B cell (primary cell): ENCODE results near the gene TXNDC15. TPM values are rescaled to one million over a fixed set of nuclear protein-coding genes. Genes with fewer than 3 reads are reported as not detected.

Source experiments
- ATAC-seq: fragments of 200-7000 bp; cut with Tn5 transposase; one replicate; pipeline ENCODE4 v1.10.0; 2021; ENCODE audit warnings: low read depth, mild to moderate bottlenecking, moderate number of reproducible peaks, moderate library complexity
- CTCF ChIA-PET: fragments of 350-600 bp; sonication (Branson Sonifier 250); formaldehyde crosslinking; loops from one replicate; lab custom pipeline; 2021; ENCODE audit warnings: antibody characterized with exemption, inconsistent platforms; lab: Charles Lee
- POLR2A ChIA-PET: fragments of 350-600 bp; sonication (Branson Sonifier 250); formaldehyde crosslinking; loops from one replicate; lab custom pipeline; 2021; ENCODE audit warnings: antibody characterized with exemption; lab: Charles Lee
- DNase-seq: peaks from one replicate; pipeline ENCODE4 v3.0.0; 2013
- H2AFZ ChIP-seq: 2 replicates; pipeline ENCODE4 v1.6.1; 2012; ENCODE audit warnings: mild to moderate bottlenecking, low read depth, low read length; ENCODE audit not compliant: insufficient read depth, poor library complexity, severe bottlenecking
- H3K27ac ChIP-seq, 2 donors: 1 replicate in 1 of 2; 2 replicates in 1 of 2; pipeline ENCODE4 v1.5.1; 2012 to 2013; ENCODE audit warnings: low read length in 2 of 2, mild to moderate bottlenecking in 2 of 2, moderate library complexity in 1 of 2
- H3K27me3 ChIP-seq, 4 experiments: fragments of 200-600 bp in 1 of 4; sonication (generic) in 1 of 4; replicated peaks in 1 of 4; 1 replicate in 2 of 4; 2 replicates in 2 of 4; pipeline versions ENCODE4 v1.6.1 to v1.7.0; 2013 to 2016; ENCODE audit warnings: low read length in 3 of 4, mild to moderate bottlenecking in 2 of 4, mixed read lengths in 1 of 4, moderate library complexity in 1 of 4; ENCODE audit not compliant: insufficient read depth in 4 of 4, control insufficient read depth in 3 of 4; ENCODE audit errors: control extremely low read depth in 1 of 4
- H3K36me3 ChIP-seq, 2 experiments: replicated peaks in 1 of 2; 1 replicate in 1 of 2; 2 replicates in 1 of 2; pipeline versions ENCODE4 v1.6.1 to v1.7.1; 2013; ENCODE audit warnings: low read length in 1 of 2; ENCODE audit not compliant: insufficient read depth in 2 of 2, control insufficient read depth in 1 of 2; ENCODE audit errors: control extremely low read depth in 1 of 2, extremely low read depth in 1 of 2
- H3K4me1 ChIP-seq, 2 donors: fragments of 200-600 bp in 1 of 2; sonication (generic) in 1 of 2; 1 replicate in 1 of 2; 2 replicates in 1 of 2; pipeline versions ENCODE4 v1.5.1 to v1.6.1; 2013 to 2017; ENCODE audit warnings: low read length in 2 of 2; ENCODE audit not compliant: control insufficient read depth in 2 of 2, insufficient read depth in 2 of 2
- H3K4me2 ChIP-seq: replicated peaks from 2 replicates; pipeline ENCODE3; 2012; ENCODE audit warnings: mild to moderate bottlenecking, low read depth, low read length; ENCODE audit not compliant: poor library complexity, severe bottlenecking
- H3K4me3 ChIP-seq, 5 experiments: fragments of 200-600 bp in 1 of 5; sonication (generic) in 1 of 5; 1 replicate in 3 of 5; 2 replicates in 2 of 5; pipeline versions ENCODE4 v1.5.1 to v1.7.0; 2011 to 2016; ENCODE audit warnings: low read length in 4 of 5, mild to moderate bottlenecking in 4 of 5, low read depth in 2 of 5, control low read depth in 1 of 5, moderate library complexity in 1 of 5; ENCODE audit not compliant: insufficient read depth in 1 of 5; ENCODE audit errors: control extremely low read depth in 1 of 5, extremely low read depth in 1 of 5
- H3K79me2 ChIP-seq: fragments of 200-600 bp; sonication (generic); one replicate; pipeline ENCODE4 v1.6.0; 2016; ENCODE audit warnings: low read length; ENCODE audit not compliant: control insufficient read depth, insufficient read depth
- H3K9ac ChIP-seq: fragments of 200-600 bp; sonication (generic); 2 replicates; pipeline ENCODE4 v1.6.1; 2017; ENCODE audit warnings: mild to moderate bottlenecking, low read length, moderate library complexity
- H3K9me3 ChIP-seq, 3 donors: one replicate each; pipeline versions ENCODE4 v1.6.1 to v1.7.1; 2013; ENCODE audit warnings: low read length in 2 of 3; ENCODE audit not compliant: control insufficient read depth in 2 of 3, insufficient read depth in 1 of 3; ENCODE audit errors: control extremely low read depth in 1 of 3
- H4K20me1 ChIP-seq: 2 replicates; pipeline ENCODE4 v1.6.0; 2012; ENCODE audit warnings: mild to moderate bottlenecking, low read length; ENCODE audit not compliant: insufficient read depth, control insufficient read depth, poor library complexity, severe bottlenecking
- H3K27ac Mint-ChIP-seq: one replicate; pipeline ENCODE4 v1.8.0; 2021; ENCODE audit warnings: mixed read lengths
- H3K27me3 Mint-ChIP-seq: one replicate; pipeline ENCODE4 v1.8.0; 2021; ENCODE audit warnings: mixed read lengths
- H3K4me1 Mint-ChIP-seq: one replicate; pipeline ENCODE4 v1.8.0; 2021; ENCODE audit warnings: mixed read lengths
- H3K4me3 Mint-ChIP-seq: one replicate; pipeline ENCODE4 v1.8.0; 2021; ENCODE audit warnings: mixed read lengths
- H3K9me3 Mint-ChIP-seq: one replicate; pipeline ENCODE4 v1.8.0; 2022; ENCODE audit warnings: mixed read lengths; ENCODE audit not compliant: insufficient read depth
- EZH2 ChIP-seq: IDR thresholded peaks from 2 replicates; pipeline ENCODE4 v1.6.1; 2012; ENCODE audit warnings: borderline replicate concordance, low read depth, mild to moderate bottlenecking, moderate library complexity, low read length; ENCODE audit not compliant: insufficient read depth, poor library complexity, severe bottlenecking
- WGBS: methylation state at CpG from one replicate; pipeline ENCODE4 v1.1.5; 2013; ENCODE audit warnings: missing lambda C conversion rate; ENCODE audit not compliant: insufficient coverage; 5-methylcytosine and 5-hydroxymethylcytosine counted together
- intact Hi-C: fragments of 100-400 bp; cut with micrococcal nuclease; formaldehyde crosslinking; loops from one replicate; pipeline ENCODE4 v1.10.0; 2022
- polyA plus RNA-seq: library from polyadenylated mRNA; depleted of rRNA; stranded (reverse); fragments of >200 nt; gene quantifications from 2 replicates; pipeline ENCODE4 v1.2.3, GENCODE V29; 2012
- small RNA-seq: library from RNA; depleted of rRNA; stranded (forward); fragments of <200 nt; gene quantifications from one replicate; pipeline ENCODE3, GENCODE V24; 2012; ENCODE audit warnings: low replicate concordance, low read depth; ENCODE audit not compliant: insufficient read length
- total RNA-seq, 2 donors: library from RNA; stranded (reverse); fragments of 120-200 nt in 1 of 2; gene quantifications; 1 replicate in 1 of 2; 2 replicates in 1 of 2; pipeline versions ENCODE4 v1.2.3 to v1.2.4, GENCODE V29; 2013 to 2022
- TF ChIP-seq, protein P1 (sequence below): fragments of 200-600 bp; IDR thresholded peaks from one replicate; pipeline ENCODE4 v1.8.0; 2022; ENCODE audit warnings: antibody characterized with exemption, mild to moderate bottlenecking

Gene TXNDC15
- total and polyA plus RNA-seq, 2 donors (not counting 1 experiment from before 2014, with no cell fraction given): 18.5 to 50.4 TPM

DNA sequence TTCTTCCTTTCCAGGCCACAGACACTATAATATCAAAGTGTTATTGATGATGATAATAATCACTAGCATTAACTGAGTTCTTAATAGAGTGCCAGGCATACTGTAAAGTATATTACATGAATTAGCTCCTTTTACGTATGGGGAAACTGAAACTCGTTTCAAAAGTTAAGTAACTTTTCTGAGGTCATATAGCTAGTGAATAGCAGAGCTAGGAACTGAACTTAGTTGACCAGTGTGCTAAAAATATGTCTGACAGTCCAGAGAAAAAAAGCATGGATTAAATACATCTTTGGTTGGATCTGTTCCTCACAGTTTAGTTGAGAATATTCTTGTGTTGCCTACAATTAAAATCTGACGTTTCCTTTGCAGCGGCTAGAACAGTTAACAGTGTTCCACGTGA is 75.1 kb downstream of the TXNDC15 start:
- Histone ChIP-seq H3K27ac (no peak overlapping the region), H3K9ac (no peak overlapping the region), H4K20me1 (no peaks in the 10 kb centered on the region), H3K27me3 (no peaks in the 10 kb centered on the region), H3K4me1 (no peaks in the 10 kb centered on the region), H3K79me2 (no peaks in the 10 kb centered on the region), H2AFZ (no peak overlapping the region), H3K4me3 (no peak overlapping the region), H3K36me3 (no peaks in the 10 kb centered on the region), H3K4me2 (no peak overlapping the region), H3K9me3 (peaks cover 3 to 10% (median 6%) of the 10 kb centered on the region in 3 donors)
- ChIA-PET CTCF (interaction anchor here (1.7 kb wide), 1 partner anchor 32 kb away, joined by 3 read pairs; no protein-coding TSS in a partner anchor), POLR2A (no interaction called here)
- intact Hi-C loops: no loop called here
- Mint-ChIP-seq H3K27me3 (no peaks in the 10 kb centered on the region), H3K27ac (no peak overlapping the region), H3K4me1 (no peaks in the 10 kb centered on the region), H3K4me3 (no peak overlapping the region), H3K9me3 (peaks cover 4% of the 10 kb centered on the region)
- DNase-seq (no peak), ATAC-seq (no peak)
- WGBS: 88% methylated on average over 3 of the region's 5 CpGs
- TF ChIP-seq, protein P1, sequence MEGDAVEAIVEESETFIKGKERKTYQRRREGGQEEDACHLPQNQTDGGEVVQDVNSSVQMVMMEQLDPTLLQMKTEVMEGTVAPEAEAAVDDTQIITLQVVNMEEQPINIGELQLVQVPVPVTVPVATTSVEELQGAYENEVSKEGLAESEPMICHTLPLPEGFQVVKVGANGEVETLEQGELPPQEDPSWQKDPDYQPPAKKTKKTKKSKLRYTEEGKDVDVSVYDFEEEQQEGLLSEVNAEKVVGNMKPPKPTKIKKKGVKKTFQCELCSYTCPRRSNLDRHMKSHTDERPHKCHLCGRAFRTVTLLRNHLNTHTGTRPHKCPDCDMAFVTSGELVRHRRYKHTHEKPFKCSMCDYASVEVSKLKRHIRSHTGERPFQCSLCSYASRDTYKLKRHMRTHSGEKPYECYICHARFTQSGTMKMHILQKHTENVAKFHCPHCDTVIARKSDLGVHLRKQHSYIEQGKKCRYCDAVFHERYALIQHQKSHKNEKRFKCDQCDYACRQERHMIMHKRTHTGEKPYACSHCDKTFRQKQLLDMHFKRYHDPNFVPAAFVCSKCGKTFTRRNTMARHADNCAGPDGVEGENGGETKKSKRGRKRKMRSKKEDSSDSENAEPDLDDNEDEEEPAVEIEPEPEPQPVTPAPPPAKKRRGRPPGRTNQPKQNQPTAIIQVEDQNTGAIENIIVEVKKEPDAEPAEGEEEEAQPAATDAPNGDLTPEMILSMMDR: no peak
- TF ChIP-seq EZH2: no peak

Small RNAs within 50 kb of the gene (small RNA-seq; reads per million reads assigned to genes)
- gene MIR4461 (not detected), gene MTND3P25 (not detected), gene MTND4LP30 (not detected)

Other genes starting within 250 kb of the TXNDC15 start
- gene SAR1B, start 241.5 kb upstream of the TXNDC15 start, total RNA-seq: 29.0 and 32.7 TPM in 2 replicates
- gene SAR1B, start 241.5 kb upstream of the TXNDC15 start, polyA plus RNA-seq: 9.4 and 12.2 TPM in 2 replicates
- gene SEC24A, start 225.6 kb upstream of the TXNDC15 start, total RNA-seq: 13.0 and 14.3 TPM in 2 replicates
- gene SEC24A, start 225.6 kb upstream of the TXNDC15 start, polyA plus RNA-seq: 6.9 and 8.0 TPM in 2 replicates
- 27.5 and 29.7 TPM in 2 replicates for gene CAMLG, start 135.8 kb upstream of the TXNDC15 start, total RNA-seq
- 15.2 and 25.8 TPM in 2 replicates for gene CAMLG, start 135.8 kb upstream of the TXNDC15 start, polyA plus RNA-seq
- 75.7 and 80.9 TPM in 2 replicates for gene DDX46, start 115.6 kb upstream of the TXNDC15 start, total RNA-seq
- gene DDX46, start 115.6 kb upstream of the TXNDC15 start, polyA plus RNA-seq: 15.4 and 26.8 TPM in 2 replicates
- gene C5orf24, start 28.4 kb upstream of the TXNDC15 start, total RNA-seq: 38.2 and 44.2 TPM in 2 replicates
- gene C5orf24, start 28.4 kb upstream of the TXNDC15 start, polyA plus RNA-seq: 13.0 and 21.1 TPM in 2 replicates
- 15.7 and 20.9 TPM in 2 replicates for gene PCBD2, start 30.8 kb downstream of the TXNDC15 start, total RNA-seq
- gene PCBD2, start 30.8 kb downstream of the TXNDC15 start, polyA plus RNA-seq: 6.1 and 7.0 TPM in 2 replicates
- 0.79 and 2.7 TPM in 2 replicates for gene CATSPER3, start 93.5 kb downstream of the TXNDC15 start, total RNA-seq
- gene CATSPER3, start 93.5 kb downstream of the TXNDC15 start, polyA plus RNA-seq: 1.1 and 1.3 TPM in 2 replicates
- not detected in 2 replicates for gene PITX1, start 159.9 kb downstream of the TXNDC15 start, total RNA-seq
- gene PITX1, start 159.9 kb downstream of the TXNDC15 start, polyA plus RNA-seq: 0.10 and 0.13 TPM in 2 replicates